NCI-H2107 treated with DMSO at 0.1 percent for 48 hours (cell line): Measurements from ENCODE around the gene FRMD5.
"Not testable (repeated sequence)": the region's sequence is repeated elsewhere in the genome, so short reads cannot be mapped to it uniquely, and the experiment has no call there.

ENCODE experiments used
- DNase-seq: peaks from one replicate; lab custom pipeline; 2025; ENCODE audit not compliant: unreplicated experiment; lab: John Stamatoyannopoulos, UW

Gene FRMD5

DNA sequence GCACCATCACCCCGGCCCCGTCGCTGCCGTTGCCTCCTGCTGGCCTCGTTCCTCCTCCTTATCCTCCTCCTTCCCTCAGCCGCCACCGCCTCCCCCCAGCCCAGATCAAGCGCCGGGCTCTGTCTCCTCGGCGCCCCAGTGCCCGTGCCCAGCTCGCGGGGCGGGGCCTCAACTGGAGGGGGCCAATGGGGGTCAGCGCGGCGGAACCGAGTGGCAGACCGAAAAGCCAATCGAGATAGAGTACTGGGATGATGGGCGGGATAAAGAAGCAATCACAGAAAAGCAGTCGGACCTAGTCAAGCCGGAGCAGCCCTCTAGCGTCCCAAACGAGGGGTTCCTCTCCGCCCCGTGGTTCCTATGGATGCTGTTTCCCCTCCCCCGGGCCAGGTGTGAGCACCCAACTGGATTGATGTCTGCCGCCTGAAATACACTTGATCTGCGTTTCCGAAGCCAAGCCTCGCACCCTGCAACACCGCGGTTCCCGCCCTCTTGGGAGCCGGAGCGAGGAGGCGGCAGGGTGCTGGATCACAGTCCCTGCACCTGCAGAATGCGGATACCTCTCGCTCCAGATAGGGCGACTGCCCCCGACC is at the start of gene FRMD5:
Gene FRMD5, minus strand, starts transcription at position 121 of the 590 bp plus-strand sequence.
- DNase-seq: peak; percentile 91

DNA sequence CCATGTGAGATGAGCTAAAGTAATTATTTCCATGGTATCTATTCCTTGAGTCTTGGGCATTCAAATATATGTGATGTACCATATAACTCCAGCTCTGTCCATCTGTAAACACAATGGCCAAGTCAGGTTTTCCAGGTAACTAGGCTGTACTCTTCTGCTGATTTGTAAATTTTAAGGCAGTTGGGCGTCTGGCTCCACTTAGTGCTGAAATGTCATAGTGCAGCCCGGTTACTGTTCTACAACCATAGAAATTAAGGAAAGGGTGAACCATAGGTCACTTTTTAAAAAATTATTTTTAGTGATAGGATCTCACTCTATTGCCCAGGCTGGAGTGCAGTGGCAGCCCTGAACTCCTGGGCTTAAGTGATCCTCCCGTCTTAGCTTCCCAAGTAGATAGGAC is 48.8 kb upstream of the FRMD5 start:
- no peak for DNase-seq

GRCh38 chr15:44243141-44243540 is 48.1 kb upstream of the FRMD5 start:
- no peak for DNase-seq

DNA sequence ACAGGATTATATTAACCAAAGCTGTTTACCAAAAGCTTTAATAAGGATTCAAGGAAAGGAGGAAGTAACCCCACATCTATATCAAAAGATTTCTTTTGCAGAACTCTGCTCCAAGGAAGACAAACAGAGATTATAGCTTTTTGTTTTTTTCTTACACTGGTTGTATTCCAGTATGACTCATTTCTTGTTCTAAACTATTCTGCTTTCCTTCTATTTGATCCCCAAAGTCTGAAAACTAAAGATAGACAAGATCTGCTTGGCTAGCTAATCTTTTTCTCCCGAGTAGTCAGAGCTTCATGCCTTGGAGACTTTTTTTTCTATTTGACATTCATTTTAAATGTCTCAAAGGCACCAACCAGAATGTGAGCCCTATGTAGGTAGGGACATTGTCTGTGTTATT is 36.8 kb upstream of the FRMD5 start:
- DNase-seq: no peak

DNA sequence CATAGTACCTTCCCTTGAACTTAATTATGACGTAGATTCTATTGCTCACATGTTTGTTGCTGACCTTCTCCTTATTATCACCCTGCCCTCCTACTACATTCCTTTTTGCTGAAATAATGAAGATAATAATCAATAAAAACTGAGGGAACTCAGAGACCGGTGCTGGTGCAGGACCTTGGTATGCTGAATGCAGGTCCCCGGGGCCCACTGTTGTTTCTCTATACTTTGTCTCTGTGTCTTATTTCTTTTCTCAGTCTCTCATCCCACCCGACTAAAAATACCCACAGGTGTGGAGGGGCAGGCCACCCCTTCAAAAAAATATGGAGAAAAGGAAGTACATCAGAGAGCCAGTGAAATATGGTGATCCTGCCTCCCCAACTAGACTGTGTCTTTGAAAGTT is 34.2 kb upstream of the FRMD5 start:
- not testable (repeated sequence) for DNase-seq

DNA sequence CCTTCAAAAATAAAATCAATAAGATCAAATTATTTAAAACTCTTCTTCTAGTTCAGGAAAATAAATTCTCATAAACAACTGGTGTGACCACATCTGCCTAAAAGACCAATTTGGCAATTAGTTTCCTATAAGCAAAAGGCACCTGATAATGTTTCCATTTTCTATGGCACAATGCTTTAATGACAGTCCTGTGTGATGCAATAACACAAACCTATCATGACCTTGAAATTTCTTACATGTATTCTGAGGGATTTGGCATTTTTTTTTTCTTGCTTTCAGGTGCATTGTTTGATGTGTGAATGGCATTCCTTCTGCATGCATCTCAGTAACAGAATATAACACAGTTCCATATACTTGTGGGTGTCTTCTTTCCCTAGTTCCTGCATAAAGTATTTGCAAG is 32.5 kb upstream of the FRMD5 start:
- no peak for DNase-seq

- DNase-seq: not testable (repeated sequence)
Measured at GRCh38 chr15:44227001-44227400, 31.9 kb upstream of the FRMD5 start.

GRCh38 chr15:44222478-44222877 is 27.4 kb upstream of the FRMD5 start:
- no peak for DNase-seq

GRCh38 chr15:44219073-44219472 is 24.0 kb upstream of the FRMD5 start:
- DNase-seq: no peak

DNA sequence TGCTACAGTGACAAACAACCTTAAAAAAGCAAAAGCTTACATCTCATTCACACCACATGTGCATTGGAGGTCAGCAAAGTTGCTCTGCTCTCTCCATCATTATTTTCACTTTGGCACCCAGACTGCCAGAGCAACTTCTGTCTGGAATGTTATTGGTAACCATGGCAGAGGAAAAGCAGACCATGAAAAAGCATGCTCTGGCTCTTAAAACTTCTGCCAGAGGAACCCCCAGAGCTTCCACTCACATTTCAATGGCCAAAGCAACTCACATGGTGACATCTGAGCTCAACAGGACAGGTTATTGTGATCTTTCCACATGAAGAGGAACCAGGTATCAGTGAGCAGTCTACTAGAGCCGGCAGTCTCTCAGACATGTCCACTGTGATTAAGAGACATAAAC is 21.9 kb upstream of the FRMD5 start:
- DNase-seq: no peak

GRCh38 chr15:44215594-44215993 is 20.5 kb upstream of the FRMD5 start:
- no peak for DNase-seq

DNA sequence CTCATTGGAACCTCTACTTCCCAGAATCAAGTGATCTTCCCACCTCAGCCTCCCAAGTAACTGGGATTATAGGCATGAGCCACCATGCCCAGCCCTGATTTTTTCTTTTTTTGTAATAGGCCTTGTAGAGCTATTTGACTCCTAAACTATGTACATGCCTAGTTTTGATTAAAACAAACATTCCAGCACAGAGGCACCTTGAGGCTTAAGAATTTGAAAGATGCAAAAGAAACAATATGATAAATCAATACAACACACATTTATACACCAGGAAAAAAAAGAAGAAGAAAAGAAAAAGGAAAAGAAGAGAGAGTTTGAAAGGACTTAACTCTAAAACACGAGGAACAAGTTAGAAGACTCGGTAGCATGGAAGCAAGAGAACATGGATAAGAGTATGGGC is 13.9 kb upstream of the FRMD5 start:
- no peak for DNase-seq

DNA sequence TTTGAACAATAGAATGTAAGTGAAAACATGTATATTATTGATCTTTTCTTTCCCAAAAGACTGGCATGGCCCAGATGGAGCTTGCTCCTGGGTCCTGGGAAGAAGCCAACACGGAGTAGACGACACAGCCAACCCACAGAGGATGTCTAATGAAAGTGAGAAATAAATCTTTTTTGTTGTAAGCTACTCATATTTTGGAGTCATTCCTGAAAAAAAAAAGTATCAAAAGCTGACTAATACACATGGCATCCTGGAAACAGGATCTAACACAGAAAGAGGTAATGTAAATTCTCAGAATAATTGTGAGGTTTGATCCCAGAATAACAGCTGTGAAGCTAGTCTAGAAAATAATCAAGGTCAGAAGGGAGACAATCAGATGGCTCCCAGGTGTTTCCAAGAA is 12.6 kb upstream of the FRMD5 start:
- no peak for DNase-seq

GRCh38 chr15:44199393-44199792 is 4.3 kb upstream of the FRMD5 start:
- no peak for DNase-seq

DNA sequence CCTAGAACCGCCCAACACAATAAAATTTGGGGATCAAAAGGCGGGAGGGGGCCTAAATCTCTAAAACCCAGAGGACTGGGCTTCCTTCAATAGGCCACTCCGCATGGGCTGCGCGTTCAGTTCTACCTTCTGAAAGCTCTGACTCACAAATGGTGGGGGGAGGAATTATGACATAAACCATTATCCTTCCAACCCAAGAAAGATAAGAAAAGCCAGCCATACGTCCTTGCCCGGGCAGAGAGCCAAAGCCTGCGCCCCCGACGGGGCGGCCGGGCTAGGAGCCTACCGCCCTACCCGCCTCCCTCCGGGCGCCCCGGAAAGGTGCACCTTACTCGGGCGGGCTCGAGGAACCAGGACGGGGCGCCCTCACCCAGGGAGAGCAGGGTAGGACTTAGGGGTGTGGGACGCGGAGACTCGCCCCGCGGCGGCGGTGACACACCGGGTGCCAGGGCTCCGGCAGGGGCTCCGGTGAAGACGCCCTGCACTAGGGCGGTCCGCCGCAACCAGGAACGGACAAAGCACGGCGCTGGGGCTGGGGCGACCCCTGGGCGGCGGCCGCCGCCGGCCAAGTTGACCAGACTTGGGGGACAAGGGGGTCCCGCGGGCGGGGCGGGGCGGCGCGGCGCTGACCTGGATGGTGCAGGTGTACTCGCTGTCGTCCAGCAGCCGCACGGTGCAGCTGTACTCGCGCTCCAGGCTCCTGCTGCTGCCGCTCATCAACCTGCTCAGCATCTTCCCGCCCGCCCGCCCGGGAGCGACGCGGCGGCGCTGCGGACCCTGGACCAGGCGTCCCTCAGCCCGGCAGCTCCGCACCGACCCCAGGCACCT is 534 bp downstream of the FRMD5 start:
- DNase-seq: peak; percentile 45

DNA sequence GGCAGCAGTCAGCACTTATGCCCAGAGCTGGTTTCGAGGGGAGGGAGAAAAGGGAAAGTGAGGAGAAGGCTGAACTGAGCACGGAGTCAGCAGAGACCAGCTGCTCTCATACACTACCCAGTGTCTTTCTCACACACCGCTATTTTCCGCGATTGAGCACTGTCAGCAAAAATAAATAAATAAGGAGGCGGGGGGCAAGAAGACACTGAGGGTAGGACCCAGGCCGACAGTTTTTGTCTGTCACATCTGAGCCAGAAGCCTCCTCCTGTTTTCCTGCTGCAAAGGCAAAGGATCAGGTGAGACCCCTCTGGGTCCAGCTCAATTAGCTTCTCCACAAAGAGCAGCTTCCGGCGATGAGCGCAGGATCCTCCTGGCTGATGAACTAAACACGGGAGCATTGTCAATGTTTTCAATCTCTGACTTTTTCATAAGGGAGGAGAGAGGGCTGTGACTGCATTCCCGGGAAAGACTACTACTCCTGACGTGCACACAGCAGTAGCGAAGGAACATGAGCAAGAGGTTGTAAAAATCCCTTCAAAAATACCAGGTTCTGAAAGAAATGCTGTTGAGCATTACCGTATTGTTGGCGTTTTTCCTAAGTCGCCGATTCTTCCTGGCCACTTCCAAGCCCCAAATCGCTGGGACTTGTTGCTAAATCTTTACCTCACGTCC is 1.3 kb downstream of the FRMD5 start:
- DNase-seq: peak; percentile 6

DNA sequence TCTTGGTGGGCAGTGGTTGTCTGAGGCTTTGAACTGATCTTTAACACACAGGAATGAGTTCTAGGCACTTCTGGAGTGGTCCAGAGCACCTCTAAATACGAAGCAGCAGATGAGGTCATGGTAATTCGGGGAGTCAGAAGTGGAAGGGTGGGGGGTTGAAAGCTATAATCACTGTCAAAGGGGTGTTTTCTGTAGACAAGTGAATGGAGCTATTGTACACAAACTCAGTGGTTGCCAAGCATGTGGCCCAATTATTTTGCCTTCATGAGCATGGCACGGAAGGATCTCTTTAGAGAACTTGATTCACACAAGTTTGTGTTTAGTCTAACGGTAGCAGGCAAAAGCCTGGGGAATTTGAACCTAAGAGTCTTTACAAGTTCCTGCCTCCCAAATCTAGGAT is 6.3 kb downstream of the FRMD5 start:
- DNase-seq: no peak

DNA sequence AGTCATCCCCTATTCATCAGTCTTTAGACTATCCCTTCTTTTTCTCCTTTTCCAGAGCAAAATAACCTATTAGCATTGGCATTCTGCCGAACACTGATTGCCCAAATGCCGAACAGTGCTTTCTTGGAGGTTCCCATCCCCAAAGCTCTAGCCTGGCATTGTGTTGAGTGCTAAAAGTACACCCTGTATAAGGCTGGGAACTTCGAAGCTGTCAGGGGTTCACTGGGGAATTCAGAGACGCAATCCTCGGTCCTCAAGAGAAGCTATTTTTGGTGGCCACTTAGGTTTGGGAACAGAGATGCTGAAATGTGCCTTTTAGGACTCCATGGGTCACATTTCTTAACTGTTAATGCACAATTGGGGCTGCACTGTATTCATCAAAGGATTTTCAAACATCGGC is 8.4 kb downstream of the FRMD5 start:
- DNase-seq: no peak

GRCh38 chr15:44183363-44183762 is 11.7 kb downstream of the FRMD5 start:
- DNase-seq: no peak

- no peak for DNase-seq
Measured at GRCh38 chr15:44181410-44181809, 13.7 kb downstream of the FRMD5 start.

DNA sequence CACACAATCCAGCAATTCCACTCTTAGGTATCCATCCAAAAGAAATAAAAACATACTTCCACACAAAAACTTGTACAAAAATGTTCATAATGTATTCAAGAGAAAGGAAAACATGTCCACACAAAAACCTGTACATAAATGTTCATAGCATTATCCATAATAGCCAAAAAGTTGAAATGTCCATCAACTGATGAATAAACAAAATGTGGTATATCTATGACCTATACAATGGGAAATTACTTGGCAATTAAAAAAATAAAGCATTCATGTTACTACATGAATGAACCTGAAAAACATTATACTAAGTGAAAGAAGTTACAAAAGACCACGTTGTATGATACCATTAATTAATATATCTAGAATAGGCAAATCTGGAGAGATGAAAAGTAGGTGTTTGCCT is 17.9 kb downstream of the FRMD5 start:
- no peak for DNase-seq

DNA sequence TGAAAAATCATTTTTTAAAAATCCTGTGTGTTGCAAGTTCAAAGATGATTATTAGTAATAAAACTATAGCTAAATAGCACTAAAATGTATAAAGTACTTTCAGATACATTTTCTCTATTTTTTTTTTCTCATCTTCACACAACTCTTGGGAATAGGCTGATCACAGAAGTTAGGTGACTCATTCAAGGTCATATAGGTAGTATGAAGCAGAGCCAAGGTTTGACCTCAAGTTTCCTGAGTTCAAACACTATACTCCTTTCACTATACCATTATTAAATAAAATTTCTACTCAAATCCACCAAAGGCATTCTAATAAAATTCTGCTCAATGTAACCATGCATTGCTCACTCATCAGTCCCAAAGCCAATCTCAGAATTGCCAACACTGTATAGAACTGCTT is 21.3 kb downstream of the FRMD5 start:
- no peak for DNase-seq
